ENCODE results near the gene PCDH12.

DNA sequence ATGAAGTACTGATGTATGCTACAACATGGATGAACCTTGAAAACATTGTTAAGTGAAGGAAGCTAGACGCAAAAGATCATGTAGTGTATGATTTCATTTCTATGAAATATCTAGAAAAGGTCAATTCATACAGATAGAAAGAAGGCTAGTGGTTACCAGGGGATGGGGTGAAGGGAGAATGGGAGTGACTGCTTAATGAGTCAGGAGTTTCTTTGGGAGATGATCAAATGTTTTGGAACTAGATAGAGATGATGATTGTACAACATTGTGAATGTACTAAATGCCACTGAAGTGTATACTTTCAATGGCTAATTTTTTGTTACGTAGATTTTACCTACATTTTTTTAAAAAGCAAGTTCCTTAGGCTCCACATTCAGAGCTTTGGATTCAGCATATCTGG, 49.2 kb downstream of the PCDH12 start:
- TF ChIP-seq, protein P1, sequence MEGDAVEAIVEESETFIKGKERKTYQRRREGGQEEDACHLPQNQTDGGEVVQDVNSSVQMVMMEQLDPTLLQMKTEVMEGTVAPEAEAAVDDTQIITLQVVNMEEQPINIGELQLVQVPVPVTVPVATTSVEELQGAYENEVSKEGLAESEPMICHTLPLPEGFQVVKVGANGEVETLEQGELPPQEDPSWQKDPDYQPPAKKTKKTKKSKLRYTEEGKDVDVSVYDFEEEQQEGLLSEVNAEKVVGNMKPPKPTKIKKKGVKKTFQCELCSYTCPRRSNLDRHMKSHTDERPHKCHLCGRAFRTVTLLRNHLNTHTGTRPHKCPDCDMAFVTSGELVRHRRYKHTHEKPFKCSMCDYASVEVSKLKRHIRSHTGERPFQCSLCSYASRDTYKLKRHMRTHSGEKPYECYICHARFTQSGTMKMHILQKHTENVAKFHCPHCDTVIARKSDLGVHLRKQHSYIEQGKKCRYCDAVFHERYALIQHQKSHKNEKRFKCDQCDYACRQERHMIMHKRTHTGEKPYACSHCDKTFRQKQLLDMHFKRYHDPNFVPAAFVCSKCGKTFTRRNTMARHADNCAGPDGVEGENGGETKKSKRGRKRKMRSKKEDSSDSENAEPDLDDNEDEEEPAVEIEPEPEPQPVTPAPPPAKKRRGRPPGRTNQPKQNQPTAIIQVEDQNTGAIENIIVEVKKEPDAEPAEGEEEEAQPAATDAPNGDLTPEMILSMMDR (IDR thresholded peaks at IDR 0.05): no peak
- TF ChIP-seq POLR2AphosphoS5 (IDR thresholded peaks at IDR 0.05) (no peak), POLR2A (IDR thresholded peaks at IDR 0.05) (no peak)
